Endometrial microvascular endothelial cells (primary cell): ENCODE measurements around the gene DALRD3. TPM values are rescaled to one million over a fixed set of nuclear protein-coding genes. Genes with fewer than 3 reads are reported as not detected.

Source experiments
- in situ Hi-C: cut with HindIII; loops from 2 replicates; pipeline ENCODE4 v1.10.0; 2017; ENCODE audit warnings: low sequenced_read_pairs, low pct_unique_long_range_greater_than_20kb; ENCODE audit errors: inconsistent ontology term
- total RNA-seq: library from RNA; depleted of rRNA; stranded (reverse); fragments of >200 nt; gene quantifications from one replicate; pipeline ENCODE4 v1.2.3, GENCODE V29; 2015; ENCODE audit errors: inconsistent ontology term

The DALRD3 gene
- total RNA-seq, 1 donor from 2014 or later, result 48.6 TPM

GRCh38 chr3:48985831-48986376 is 32.5 kb downstream of the DALRD3 start:
- in situ Hi-C loops, result no loop called here

- in situ Hi-C loops, result no loop called here
These were observed 33.7 kb downstream of the DALRD3 start for GRCh38 chr3:48984663-48985062.

GRCh38 chr3:48983096-48983495 is 35.3 kb downstream of the DALRD3 start:
- in situ Hi-C loops, result no loop called here

- in situ Hi-C loops, result no loop called here
These were observed 35.7 kb downstream of the DALRD3 start for GRCh38 chr3:48982686-48983085.

- in situ Hi-C loops, result no loop called here
These were observed 36.4 kb downstream of the DALRD3 start for GRCh38 chr3:48982016-48982415.

GRCh38 chr3:48980295-48980694 is 38.1 kb downstream of the DALRD3 start:
- in situ Hi-C loops, result no loop called here

- in situ Hi-C loops, result no loop called here
These were observed 38.9 kb downstream of the DALRD3 start for GRCh38 chr3:48979451-48979850.

GRCh38 chr3:48974076-48974864 is 44.1 kb downstream of the DALRD3 start:
- in situ Hi-C loops, result no loop called here

GRCh38 chr3:48970586-48970985 is 47.8 kb downstream of the DALRD3 start:
- in situ Hi-C loops, result no loop called here

GRCh38 chr3:48966876-48967361 is 51.5 kb downstream of the DALRD3 start:
- in situ Hi-C loops, result no loop called here

GRCh38 chr3:48966367-48966766 is 52.0 kb downstream of the DALRD3 start:
- in situ Hi-C loops, result no loop called here

Other genes starting within 250 kb of the DALRD3 start
- 56.1 TPM for gene PRKAR2A, start 170.7 kb downstream of the DALRD3 start, total RNA-seq
- gene SLC25A20, start 119.7 kb downstream of the DALRD3 start, total RNA-seq, result 43.4 TPM
- gene ARIH2, start 99.7 kb downstream of the DALRD3 start, total RNA-seq, result 53.2 TPM
- 18.5 TPM for gene P4HTM, start 28.3 kb downstream of the DALRD3 start, total RNA-seq
- gene WDR6, start 11.2 kb downstream of the DALRD3 start, total RNA-seq, result 103 TPM
- gene NDUFAF3, start 3.5 kb upstream of the DALRD3 start, total RNA-seq, result 129 TPM
- gene IMPDH2, start 10.8 kb upstream of the DALRD3 start, total RNA-seq, result 327 TPM
- 60.3 TPM for gene QRICH1, start 75.5 kb upstream of the DALRD3 start, total RNA-seq
- gene QARS1, start 86.2 kb upstream of the DALRD3 start, total RNA-seq, result 280 TPM
- gene USP19, start 102.2 kb upstream of the DALRD3 start, total RNA-seq, result 37.3 TPM
- 315 TPM for gene LAMB2, start 114.5 kb upstream of the DALRD3 start, total RNA-seq
- 26.7 TPM for gene CCDC71, start 147.8 kb upstream of the DALRD3 start, total RNA-seq
- gene KLHDC8B, start 153.0 kb upstream of the DALRD3 start, total RNA-seq, result 24.7 TPM